GM18517 (cell line): Measurements from ENCODE around the gene DBN1.

Source experiments
- ATAC-seq: cut with Tn5 transposase; IDR thresholded peaks from one replicate; pipeline ENCODE4 v1.9.1; 2021; ENCODE audit warnings: mild to moderate bottlenecking, moderate library complexity; ENCODE audit not compliant: unreplicated experiment

DBN1 gene

GRCh38 chr5:177475563-177476427 is 2.4 kb upstream of the DBN1 start:
- no peak for ATAC-seq

- ATAC-seq = no peak
Observed at GRCh38 chr5:177474846-177475562, 1.6 kb upstream of the DBN1 start.

GRCh38 chr5:177474002-177474476 is 605 bp upstream of the DBN1 start:
- ATAC-seq = no peak

GRCh38 chr5:177472460-177473442 is 683 bp downstream of the DBN1 start:
- no peak for ATAC-seq

GRCh38 chr5:177471610-177472356 is 1.7 kb downstream of the DBN1 start:
- no peak for ATAC-seq

GRCh38 chr5:177470759-177471536 is 2.5 kb downstream of the DBN1 start:
- no peak for ATAC-seq

- no peak for ATAC-seq
Observed at GRCh38 chr5:177469750-177470525, 3.5 kb downstream of the DBN1 start.

- no peak for ATAC-seq
Observed at GRCh38 chr5:177468685-177469628, 4.5 kb downstream of the DBN1 start.

- ATAC-seq = no peak
Observed at GRCh38 chr5:177468329-177468684, 5.1 kb downstream of the DBN1 start.

GRCh38 chr5:177467436-177467835 is 6.0 kb downstream of the DBN1 start:
- no peak for ATAC-seq

- ATAC-seq = no peak
Observed at GRCh38 chr5:177466861-177467260, 6.6 kb downstream of the DBN1 start.

- ATAC-seq = no peak
Observed at GRCh38 chr5:177465044-177465443, 8.4 kb downstream of the DBN1 start.

- ATAC-seq = no peak
Observed at GRCh38 chr5:177462021-177462670, 11.3 kb downstream of the DBN1 start.

- ATAC-seq = no peak
Observed at GRCh38 chr5:177459819-177460628, 13.4 kb downstream of the DBN1 start.

GRCh38 chr5:177459357-177459756 is 14.1 kb downstream of the DBN1 start:
- no peak for ATAC-seq

GRCh38 chr5:177458912-177459350 is 14.5 kb downstream of the DBN1 start:
- ATAC-seq = no peak
